Gastroesophageal sphincter (tissue), 3 donors: ENCODE data around the gene RCBTB2.
"Not testable (repeated sequence)": the region's sequence is repeated elsewhere in the genome, so short reads cannot be mapped to it uniquely, and the experiment has no call there.

Experiments
- CTCF ChIP-seq, 4 experiments: fragments of 200-600 bp in 2 of 4; fragments of 450-650 bp in 2 of 4; sonication (generic) in 1 of 4; IDR thresholded peaks; one replicate each; pipeline ENCODE4 v1.5.1; 2017 to 2019; ENCODE audit warnings: antibody characterized with exemption in 4 of 4, mild to moderate bottlenecking in 2 of 4, moderate library complexity in 2 of 4
- POLR2AphosphoS5 ChIP-seq: sonication (generic); formaldehyde crosslinking; IDR thresholded peaks from one replicate; pipeline ENCODE4 v1.6.1; 2017; ENCODE audit warnings: antibody characterized with exemption

- TF ChIP-seq POLR2AphosphoS5; CTCF (IDR thresholded peaks at IDR 0.05): not testable (repeated sequence)
These were observed 47.0 kb upstream of the RCBTB2 start for GRCh38 chr13:48579919-48580180.
